Heart left ventricle (tissue), 16 donors: ENCODE results near the gene EPHA6. TPM values are rescaled to one million over a fixed set of nuclear protein-coding genes. Genes with fewer than 3 reads are reported as not detected.
A peak's percentile ranks its signal among the peaks of the same experiment; 100 is the strongest.

Source experiments
- ATAC-seq, 4 donors: fragments of 200-7000 bp; cut with Tn5 transposase; one replicate each; pipeline ENCODE4 v1.9.1; 2020 to 2022; ENCODE audit warnings: moderate library complexity in 4 of 4, mild to moderate bottlenecking in 3 of 4, moderate number of reproducible peaks in 1 of 4
- DNase-seq, 5 donors: peaks; one replicate each; pipeline ENCODE4 v3.0.0-alpha.2; 2020
- H3K27ac ChIP-seq, 12 donors: fragments of 200-600 bp; sonication (generic) in 4 of 12; one replicate each; pipeline versions ENCODE4 v1.5.0 to v1.8.0; 2016 to 2022; ENCODE audit warnings: mild to moderate bottlenecking in 2 of 12
- H3K27me3 ChIP-seq, 9 donors: fragments of 200-600 bp; sonication (generic) in 2 of 9; one replicate each; pipeline versions ENCODE4 v1.5.1 to v1.8.0; 2016 to 2022; ENCODE audit warnings: mild to moderate bottlenecking in 3 of 9
- H3K36me3 ChIP-seq, 9 donors: fragments of 200-600 bp; sonication (generic) in 2 of 9; one replicate each; pipeline versions ENCODE4 v1.5.0 to v1.8.0; 2018 to 2022; ENCODE audit warnings: mild to moderate bottlenecking in 2 of 9
- H3K4me1 ChIP-seq, 12 donors: fragments of 200-600 bp; sonication (generic) in 4 of 12; one replicate each; pipeline versions ENCODE4 v1.5.0 to v1.8.0; 2016 to 2022; ENCODE audit warnings: mild to moderate bottlenecking in 3 of 12
- H3K4me3 ChIP-seq, 12 donors: fragments of 200-600 bp; sonication (generic) in 4 of 12; one replicate each; pipeline versions ENCODE4 v1.5.0 to v1.8.0; 2017 to 2022; ENCODE audit warnings: mild to moderate bottlenecking in 9 of 12, moderate library complexity in 4 of 12
- H3K9me3 ChIP-seq, 12 donors: fragments of 200-600 bp; sonication (generic) in 4 of 12; one replicate each; pipeline versions ENCODE4 v1.5.0 to v1.8.0; 2016 to 2022; ENCODE audit warnings: mild to moderate bottlenecking in 1 of 12
- POLR2A ChIP-seq, 2 donors: fragments of 450-650 bp; IDR thresholded peaks; one replicate each; pipeline ENCODE4 v1.6.1; 2017; ENCODE audit warnings: antibody characterized with exemption in 2 of 2, mild to moderate bottlenecking in 2 of 2, moderate library complexity in 2 of 2
- WGBS, 4 donors: extraction: QIAGEN DNeasy Blood & Tissue Kit in 2 of 4; methylation state at CpG; one replicate each; pipeline versions ENCODE4 v1.1.5 to v1.1.7; 2013 to 2018; 5-methylcytosine and 5-hydroxymethylcytosine counted together
- intact Hi-C, 10 donors: fragments of 100-400 bp; cut with DNase I; formaldehyde crosslinking; loops; one replicate each; pipeline versions ENCODE4 v1.11.1 to v1.14.2; 2022
- long read RNA-seq, 3 donors: library from polyadenylated mRNA; unstranded; transcript quantifications; one replicate each; pipeline ENCODE4 v2.0.0, GENCODE V29; 2020 to 2021
- polyA plus RNA-seq, 2 donors: library from polyadenylated mRNA; stranded (reverse); fragments of 200-250 nt; gene quantifications; one replicate each; pipeline ENCODE4 v1.2.3, GENCODE V29; 2013
- total RNA-seq, 9 donors: library from RNA; depleted of rRNA in 2 of 9; stranded (reverse); fragments of >200 nt in 2 of 9; fragmentation: NEBNext Ultra II Directional in 3 of 9; extraction: Animal tissue kit (Norgen Biotek cat#: 25700) in 3 of 9; gene quantifications; one replicate each; pipeline versions ENCODE4 v1.1.0 to v1.2.4, GENCODE V29; 2016 to 2023
- TF ChIP-seq, protein P1 (sequence below), 12 donors: fragments of 200-600 bp; sonication (generic) in 4 of 12; IDR thresholded peaks; one replicate each; pipeline versions ENCODE4 v1.5.0 to v1.8.0; 2018 to 2022; ENCODE audit warnings: antibody characterized with exemption in 12 of 12, mild to moderate bottlenecking in 5 of 12
- donor health status: ischemic (EF 13 %, LVEDD 7.1; RV severe dilation, severe dysfunction).
- donor health status: healthy with polysubstance abuse.
- donor health status: DM: no; HTN: yes; CAD: no.
- donor health status: DM: no; HTN: no; CAD: no.
- donor health status: ischemic (EF 25% LVEDD 6.9; RV normal size, moderate dysfunction).
- donor health status: ischemic (EF 25% LVEDD 5.7; RV mildly dilated, moderate dysfunction).
- donor health status: healthy.
- donor health status: DM: yes; HTN: yes; CAD: no.
- donor health status: ischemic (EF 35%, LVEDD 5.7; RV mildly dilated, moderate dysfunction).
- donor health status: nonischemic (EF 11% LVEDD 7.7; RV severe dilation, severe dysfunction).
- donor health status: DM: yes; HTN: yes; CAD: no.
- donor health status: PGD.
- donor health status: ischemic (EF 29% LVEDD 5.4; RV normal size, mild dysfunction).
- donor health status: nonischemic (EF 23%, LVEDD 6.1; RV moderate dilation, normal function).

EPHA6 gene
- 1 to 10 TPM in 1 of 9 donors, under 1 TPM in 4, not detected in 4; 0.28 to 1.2 (median 0.42) TPM for total RNA-seq
- not detected for polyA plus RNA-seq
- long read RNA-seq, donor 1 = 0 reads
- long read RNA-seq, donor 2 = 0 reads
- long read RNA-seq, donor 3 = 0 reads

DNA sequence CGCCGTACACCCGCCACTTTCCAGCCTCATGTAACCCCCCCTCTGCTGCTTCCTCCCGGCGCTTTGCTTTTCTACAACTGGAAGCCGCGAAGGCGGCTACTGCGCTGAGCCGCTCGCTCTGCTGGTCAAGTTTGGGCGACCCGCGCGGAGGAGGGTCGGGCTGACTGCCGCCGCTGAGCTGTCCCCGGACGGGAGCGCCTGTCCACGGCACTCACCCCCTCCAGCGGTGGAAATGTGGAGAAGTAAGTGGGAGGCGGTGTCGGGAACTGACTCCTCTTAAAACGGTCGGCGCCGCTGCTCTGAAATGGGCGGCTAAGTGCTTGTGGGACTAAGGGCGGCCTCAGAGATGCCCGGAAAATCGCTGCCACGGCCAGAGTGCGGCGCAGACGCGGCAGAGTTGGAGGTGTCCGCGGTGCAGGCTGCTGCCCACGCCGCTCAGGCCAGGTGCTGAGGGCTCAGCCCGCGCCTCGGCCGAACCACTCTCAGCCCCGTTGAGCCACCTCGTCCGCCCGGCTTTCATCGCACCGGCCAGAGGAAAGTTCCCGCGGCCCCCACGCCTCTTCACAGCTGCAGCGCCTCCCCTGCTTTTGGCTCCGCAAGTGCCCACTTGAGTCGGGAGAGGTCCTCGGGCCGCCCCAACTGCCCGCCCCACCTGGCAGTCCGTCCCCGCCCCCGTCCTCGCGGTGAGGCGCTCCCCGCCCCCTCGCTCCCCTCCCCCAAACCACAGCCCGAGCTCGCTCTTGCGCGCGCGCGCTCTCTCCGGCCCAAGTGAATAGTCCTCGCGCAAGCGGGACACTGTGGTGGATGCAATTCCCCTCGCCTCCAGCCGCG is at the start of gene EPHA6:
Gene EPHA6, plus strand, starts transcription at position 775 of the 831 bp plus-strand sequence.
- peaks cover 0 to 28% (median 6%) of the 10 kb centered on the region in 12 donors for H3K4me1 ChIP-seq
- ATAC-seq (peak in 3 of 4 donors; percentile 64 to 82 (median 73)), DNase-seq (peak; percentile 20 to 67 (median 45))
- no peaks in the 10 kb centered on the region for H3K36me3 ChIP-seq
- TF ChIP-seq, protein P1, sequence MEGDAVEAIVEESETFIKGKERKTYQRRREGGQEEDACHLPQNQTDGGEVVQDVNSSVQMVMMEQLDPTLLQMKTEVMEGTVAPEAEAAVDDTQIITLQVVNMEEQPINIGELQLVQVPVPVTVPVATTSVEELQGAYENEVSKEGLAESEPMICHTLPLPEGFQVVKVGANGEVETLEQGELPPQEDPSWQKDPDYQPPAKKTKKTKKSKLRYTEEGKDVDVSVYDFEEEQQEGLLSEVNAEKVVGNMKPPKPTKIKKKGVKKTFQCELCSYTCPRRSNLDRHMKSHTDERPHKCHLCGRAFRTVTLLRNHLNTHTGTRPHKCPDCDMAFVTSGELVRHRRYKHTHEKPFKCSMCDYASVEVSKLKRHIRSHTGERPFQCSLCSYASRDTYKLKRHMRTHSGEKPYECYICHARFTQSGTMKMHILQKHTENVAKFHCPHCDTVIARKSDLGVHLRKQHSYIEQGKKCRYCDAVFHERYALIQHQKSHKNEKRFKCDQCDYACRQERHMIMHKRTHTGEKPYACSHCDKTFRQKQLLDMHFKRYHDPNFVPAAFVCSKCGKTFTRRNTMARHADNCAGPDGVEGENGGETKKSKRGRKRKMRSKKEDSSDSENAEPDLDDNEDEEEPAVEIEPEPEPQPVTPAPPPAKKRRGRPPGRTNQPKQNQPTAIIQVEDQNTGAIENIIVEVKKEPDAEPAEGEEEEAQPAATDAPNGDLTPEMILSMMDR (IDR thresholded peaks at IDR 0.05) = peak in 3 of 12 donors; percentile 5 to 26 (median 12)
- no peak for TF ChIP-seq POLR2A (IDR thresholded peaks at IDR 0.05)
- H3K27ac ChIP-seq = peak within 1 kb of the TSS in 5 of 12 donors; percentile 10 to 88 (median 38)
- intact Hi-C loops = no loop called here
- peak within 1 kb of the TSS; percentile 40 to 60 (median 49) for H3K4me3 ChIP-seq
- H3K9me3 ChIP-seq = no peaks in the 10 kb centered on the region
- WGBS, 4 donors = 0 to 1% (median 1%) methylated on average over 29 to 83 of the region's 83 CpGs
- peaks cover 13 to 58% (median 39%) of the 10 kb centered on the region in 9 donors for H3K27me3 ChIP-seq

DNA sequence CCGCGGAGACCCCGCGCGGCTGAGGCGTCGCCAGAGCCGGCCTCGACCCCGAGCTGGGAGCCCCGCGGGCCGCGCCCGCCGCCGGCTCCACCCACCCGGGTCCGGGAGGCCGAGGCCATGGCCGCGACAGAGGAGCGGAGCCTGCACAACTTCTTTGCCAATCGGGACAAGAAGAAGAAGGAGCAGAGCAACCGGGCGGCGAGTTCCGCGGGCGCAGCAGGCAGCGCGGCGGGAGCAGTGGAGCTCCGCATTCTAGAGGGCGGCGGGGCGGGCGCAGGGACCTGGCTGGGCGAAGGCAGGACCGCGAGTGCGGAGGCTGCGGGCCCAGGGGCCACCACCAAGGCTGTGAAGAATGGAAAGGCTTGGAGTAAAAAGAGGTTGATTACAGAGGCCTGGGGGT is 37.6 kb upstream of the EPHA6 start:
- DNase-seq (no peak), ATAC-seq (no peak)
- Histone ChIP-seq H3K9me3 (peaks cover 0 to 28% (median 3%) of the 10 kb centered on the region in 12 donors), H3K27ac (no peak overlapping the region), H3K27me3 (no peaks in the 10 kb centered on the region), H3K4me3 (no peak overlapping the region), H3K4me1 (no peaks in the 10 kb centered on the region), H3K36me3 (no peaks in the 10 kb centered on the region)
- no peak for TF ChIP-seq POLR2A (IDR thresholded peaks at IDR 0.05)
- TF ChIP-seq, protein P1 (IDR thresholded peaks at IDR 0.05) = no peak
- WGBS, 4 donors = 45 to 92% (median 71%) methylated on average over 26 to 43 of the region's 43 CpGs
- intact Hi-C loops = no loop called here

DNA sequence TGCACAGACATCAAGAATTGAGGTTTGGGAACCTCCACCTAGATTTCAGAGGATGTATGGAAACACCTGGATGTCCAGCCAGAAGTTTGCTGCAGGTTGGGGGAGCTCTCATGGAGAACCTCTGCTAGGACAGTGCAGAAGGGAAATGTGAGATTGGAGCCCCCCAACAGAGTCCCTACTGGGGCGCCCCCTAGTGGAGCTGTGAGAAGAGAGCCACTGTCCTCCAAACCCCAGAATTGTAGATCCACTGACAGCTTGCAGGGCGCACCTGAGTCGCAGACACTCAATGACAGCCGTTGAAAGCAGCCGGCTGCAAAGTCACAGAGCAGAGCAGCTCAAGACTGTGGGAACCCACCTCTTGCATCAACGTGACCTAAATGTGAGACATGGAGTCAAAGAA is 34.6 kb upstream of the EPHA6 start:
- WGBS, 4 donors = 64 to 77% (median 74%) methylated on average over 6 of the region's 6 CpGs
- Histone ChIP-seq H3K4me3 (no peak overlapping the region), H3K9me3 (peaks cover 0 to 23% (median 0%) of the 10 kb centered on the region in 12 donors), H3K27ac (no peak overlapping the region), H3K4me1 (no peaks in the 10 kb centered on the region), H3K36me3 (no peaks in the 10 kb centered on the region), H3K27me3 (no peaks in the 10 kb centered on the region)
- no peak for ATAC-seq
- intact Hi-C loops = no loop called here
- DNase-seq = no peak
- TF ChIP-seq, protein P1 (IDR thresholded peaks at IDR 0.05) = no peak

DNA sequence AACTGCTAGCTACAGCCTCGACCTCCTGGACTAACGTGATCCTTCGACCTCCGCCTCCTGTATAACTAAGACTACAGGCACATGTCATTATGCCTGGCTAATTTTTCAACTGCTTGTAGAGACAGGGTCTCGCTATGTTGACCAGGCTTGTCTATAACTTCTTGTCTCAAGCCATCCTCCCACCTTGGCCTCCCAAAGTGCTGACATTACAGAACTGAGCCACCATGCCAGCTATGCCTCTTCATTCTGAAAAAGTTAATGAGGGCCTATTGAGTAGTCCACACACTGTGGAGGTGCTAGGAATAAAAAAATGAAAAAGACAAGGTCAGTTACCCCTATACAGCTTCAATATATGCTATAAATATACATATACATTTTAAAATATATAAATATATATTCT is 18.3 kb upstream of the EPHA6 start:
- no peaks in the 10 kb centered on the region for H3K4me1 ChIP-seq
- H3K27ac ChIP-seq = no peak overlapping the region
- no peak overlapping the region for H3K4me3 ChIP-seq
- no peaks in the 10 kb centered on the region for H3K36me3 ChIP-seq
- intact Hi-C loops = no loop called here
- no peak for DNase-seq
- no peak for ATAC-seq
- 81 to 89% (median 84%) methylated on average over 5 of the region's 5 CpGs for WGBS, 4 donors
- H3K9me3 ChIP-seq = peaks cover 0 to under 1% (median 0%) of the 10 kb centered on the region in 12 donors
- TF ChIP-seq POLR2A (IDR thresholded peaks at IDR 0.05) = no peak
- TF ChIP-seq, protein P1 (IDR thresholded peaks at IDR 0.05) = no peak
- no peaks in the 10 kb centered on the region for H3K27me3 ChIP-seq
